MCF 10A (cell line): ENCODE results near the gene PPP1R12B. TPM values are rescaled to one million over a fixed set of nuclear protein-coding genes. Genes with fewer than 3 reads are reported as not detected.
A peak's percentile ranks its signal among the peaks of the same experiment; 100 is the strongest.

ENCODE experiments used
- BruUV-seq: library from RNA; stranded (reverse); fragments of 400-500 nt; replicated peaks from 2 replicates; lab custom pipeline; 2021; lab: Mats Ljungman, UMichigan
- CTCF ChIA-PET: fragments of 300-600 bp; sonication (Branson Sonifier 250); formaldehyde crosslinking; extraction: SDS; loops from one replicate; lab custom pipeline; 2021; ENCODE audit warnings: antibody characterized with exemption, inconsistent platforms; lab: Yijun Ruan, JAX
- POLR2A ChIA-PET: fragments of 300-600, 350-650 bp; sonication (Branson Sonifier 250); formaldehyde crosslinking; extraction: SDS; loops from one replicate; lab custom pipeline; 2020; ENCODE audit warnings: antibody characterized with exemption, inconsistent platforms; lab: Yijun Ruan, JAX
- DNase-seq: peaks from one replicate; pipeline ENCODE4 v3.0.0-alpha.2; 2018; ENCODE audit not compliant: unreplicated experiment
- H3K27ac Mint-ChIP-seq: one replicate; pipeline ENCODE4 v1.8.0; 2022; ENCODE audit warnings: mild to moderate bottlenecking, low read depth, mixed read lengths; ENCODE audit not compliant: unreplicated experiment
- H3K27me3 Mint-ChIP-seq: one replicate; pipeline ENCODE4 v1.8.0; 2022; ENCODE audit warnings: mixed read lengths; ENCODE audit not compliant: insufficient read depth, unreplicated experiment
- H3K36me3 Mint-ChIP-seq: one replicate; pipeline ENCODE4 v1.8.0; 2022; ENCODE audit warnings: mild to moderate bottlenecking, moderate library complexity, mixed read lengths; ENCODE audit not compliant: insufficient read depth, unreplicated experiment
- H3K4me1 Mint-ChIP-seq: one replicate; pipeline ENCODE4 v1.8.0; 2022; ENCODE audit warnings: mixed read lengths; ENCODE audit not compliant: insufficient read depth, unreplicated experiment
- H3K4me3 Mint-ChIP-seq: one replicate; pipeline ENCODE4 v1.8.0; 2022; ENCODE audit warnings: mild to moderate bottlenecking, moderate library complexity, mixed read lengths; ENCODE audit not compliant: unreplicated experiment
- H3K9me3 Mint-ChIP-seq: one replicate; pipeline ENCODE4 v1.8.0; 2022; ENCODE audit warnings: mixed read lengths; ENCODE audit not compliant: unreplicated experiment
- CTCF ChIP-seq: fragments of 200-600 bp; IDR thresholded peaks from one replicate; pipeline ENCODE4 v1.8.0; 2022; ENCODE audit warnings: antibody characterized with exemption, mild to moderate bottlenecking; ENCODE audit not compliant: unreplicated experiment
- intact Hi-C: fragments of 100-400 bp; cut with micrococcal nuclease; formaldehyde crosslinking; loops from 2 replicates; pipeline ENCODE4 v1.14.1; 2022
- total RNA-seq: library from RNA; stranded (reverse); gene quantifications from 2 replicates; pipeline ENCODE4 v1.2.3, GENCODE V29; 2022

Gene PPP1R12B
- total RNA-seq, 1 experiment from 2014 or later, result 33.8 TPM

- TF ChIP-seq CTCF, result no peak
- Mint-ChIP-seq H3K27me3 (no peaks in the 10 kb centered on the region), H3K4me1 (peaks cover 73% of the 10 kb centered on the region), H3K4me3 (no peak overlapping the region), H3K27ac (no peak overlapping the region), H3K36me3 (no peaks in the 10 kb centered on the region), H3K9me3 (no peaks in the 10 kb centered on the region)
- ChIA-PET POLR2A (interaction anchor here (9.3 kb wide), 1 partner anchor 14 kb away, joined by 146 read pairs; no protein-coding TSS in a partner anchor), CTCF (interaction anchor here (0.6 kb wide), 1 partner anchor 55 kb away, joined by 4 read pairs; no protein-coding TSS in a partner anchor)
- no TSS peak for BruUV-seq
- intact Hi-C loops, result no loop called here
- no peak for DNase-seq
Observed at GRCh38 chr1:202592146-202592545, 243.6 kb downstream of the PPP1R12B start.

GRCh38 chr1:202593845-202594244, 245.3 kb downstream of the PPP1R12B start:
- no peak for TF ChIP-seq CTCF
- intact Hi-C loops, result no loop called here
- peaks cover 56% of the 10 kb centered on the region for H3K4me1 Mint-ChIP-seq
- no peaks in the 10 kb centered on the region for H3K27me3 Mint-ChIP-seq
- CTCF ChIA-PET, result interaction anchor here (0.6 to 1.3 kb wide), 6 partner anchors 21 to 492 kb away, joined by 3 to 6 read pairs (median 4); no protein-coding TSS in a partner anchor
- no TSS peak for BruUV-seq
- H3K27ac Mint-ChIP-seq, result peak overlapping the region; percentile 80
- no peaks in the 10 kb centered on the region for H3K36me3 Mint-ChIP-seq
- POLR2A ChIA-PET, result interaction anchor here (0.6 to 9.3 kb wide), 8 partner anchors 16 to 401 kb away, joined by 3 to 146 read pairs (median 3); no protein-coding TSS in a partner anchor
- H3K4me3 Mint-ChIP-seq, result no peak overlapping the region
- H3K9me3 Mint-ChIP-seq, result no peaks in the 10 kb centered on the region
- peak; percentile 93 for DNase-seq

GRCh38 chr1:202596638-202597037, 248.1 kb downstream of the PPP1R12B start:
- Mint-ChIP-seq H3K27ac (no peak overlapping the region), H3K36me3 (no peaks in the 10 kb centered on the region), H3K4me3 (no peak overlapping the region), H3K27me3 (no peaks in the 10 kb centered on the region), H3K4me1 (peaks cover 30% of the 10 kb centered on the region), H3K9me3 (no peaks in the 10 kb centered on the region)
- intact Hi-C loops, result no loop called here
- no peak for DNase-seq
- TF ChIP-seq CTCF, result no peak
- ChIA-PET CTCF (interaction anchor here (0.6 to 1.2 kb wide), 4 partner anchors 17 to 213 kb away, joined by 3 to 6 read pairs (median 3); no protein-coding TSS in a partner anchor), POLR2A (interaction anchor here (0.6 to 1.5 kb wide), 2 partner anchors 132 to 416 kb away, joined by 3 read pairs; no protein-coding TSS in a partner anchor)
- BruUV-seq, result no TSS peak

- H3K9me3 Mint-ChIP-seq, result no peaks in the 10 kb centered on the region
Observed at GRCh38 chr1:202597090-202597761, 248.7 kb downstream of the PPP1R12B start.

More at GRCh38 chr1:202597090-202597761, 248.7 kb downstream of the PPP1R12B start:
- BruUV-seq, result no TSS peak
- Mint-ChIP-seq H3K27ac (no peak overlapping the region), H3K4me3 (no peak overlapping the region), H3K4me1 (peaks cover 25% of the 10 kb centered on the region), H3K27me3 (no peaks in the 10 kb centered on the region), H3K36me3 (no peaks in the 10 kb centered on the region)
- CTCF ChIA-PET, result interaction anchor here (1.0 to 6.6 kb wide), 6 partner anchors 25 to 133 kb away, joined by 3 to 116 read pairs (median 4); no protein-coding TSS in a partner anchor
- no peak for TF ChIP-seq CTCF
- POLR2A ChIA-PET, result no interaction called here
- intact Hi-C loops, result no loop called here
- DNase-seq, result no peak
